Gastroesophageal sphincter (tissue), 3 donors: ENCODE data around the gene CRIM1.

Experiments used
- CTCF ChIP-seq, 4 experiments: fragments of 200-600 bp in 2 of 4; fragments of 450-650 bp in 2 of 4; sonication (generic) in 1 of 4; IDR thresholded peaks; one replicate each; pipeline ENCODE4 v1.5.1; 2017 to 2019; ENCODE audit warnings: antibody characterized with exemption in 4 of 4, mild to moderate bottlenecking in 2 of 4, moderate library complexity in 2 of 4
- EP300 ChIP-seq: sonication (generic); formaldehyde crosslinking; IDR thresholded peaks from one replicate; pipeline ENCODE4 v1.6.1; 2017; ENCODE audit warnings: antibody characterized with exemption, mild to moderate bottlenecking

GRCh38 chr2:36481709-36482108 is 126.1 kb downstream of the CRIM1 start:
- TF ChIP-seq EP300 (no peak), CTCF (IDR thresholded peaks at IDR 0.05) (no peak)
